ENCODE measurements around the gene PIK3CD. TPM values are rescaled to one million over a fixed set of nuclear protein-coding genes. Genes with fewer than 3 reads are reported as not detected.
A peak's percentile ranks its signal among the peaks of the same experiment; 100 is the strongest.

PIK3CD gene
- total RNA-seq, 1 experiment from 2014 or later, result 23.1 TPM

GRCh38 chr1:9687120-9687873 lies 35.8 kb downstream of the PIK3CD start (continued):
- TF ChIP-seq E2F5 (CRISPR knock-in tag; IDR thresholded peaks at IDR 0.05) (0 out of 2 replicates have a peak, but pooled peaks have one; percentile 21), ZNF281 (CRISPR knock-in tag; IDR thresholded peaks at IDR 0.05) (0 out of 2 replicates have a peak, but pooled peaks have one; percentile 16), FOXP1 (CRISPR knock-in tag; IDR thresholded peaks at IDR 0.05; ENCODE audit: borderline replicate concordance) (no peak), MLX (CRISPR knock-in tag; IDR thresholded peaks at IDR 0.05) (no peak), FOXJ3 (CRISPR knock-in tag; IDR thresholded peaks at IDR 0.05; ENCODE audit: borderline replicate concordance) (no peak), USF1 (CRISPR knock-in tag; IDR thresholded peaks at IDR 0.05) (0 out of 2 replicates have a peak, but pooled peaks have one; percentile 5), ZNF121 (CRISPR knock-in tag; IDR thresholded peaks at IDR 0.05) (no peak), HMGXB4 (CRISPR knock-in tag; IDR thresholded peaks at IDR 0.05) (peak; percentile 37; the same call in 1 of the 2 replicates), ZNF423 (CRISPR knock-in tag; IDR thresholded peaks at IDR 0.05) (peak; percentile 10; the same call in 1 of the 2 replicates)

- CTCF ChIA-PET, result interaction anchor here (0.7 to 14.9 kb wide), 9 partner anchors 14 to 174 kb away, joined by 3 to 163 read pairs (median 7); no protein-coding TSS in a partner anchor
- POLR2A ChIA-PET, result no interaction called here
- peak; percentile 66 for TF ChIP-seq MAX (CRISPR knock-in tag; IDR thresholded peaks at IDR 0.05)
- peak; percentile 14; the same call in 1 of the 2 replicates for TF ChIP-seq ARID4B (CRISPR knock-in tag; IDR thresholded peaks at IDR 0.05; ENCODE audit: borderline replicate concordance)
- 0 out of 2 replicates have a peak, but pooled peaks have one; percentile 9 for TF ChIP-seq USF1 (CRISPR knock-in tag; IDR thresholded peaks at IDR 0.05)
- TF ChIP-seq FOXP1 (CRISPR knock-in tag; IDR thresholded peaks at IDR 0.05; ENCODE audit: borderline replicate concordance), result 0 out of 2 replicates have a peak, but pooled peaks have one; percentile 31
- no peak for TF ChIP-seq TCF7 (CRISPR knock-in tag; IDR thresholded peaks at IDR 0.05; ENCODE audit: low read depth)
- peaks cover 31% of the 10 kb centered on the region for H3K4me1 Mint-ChIP-seq
- peak overlapping the region; percentile 77 for H3K4me3 Mint-ChIP-seq
- DNase-seq (ENCODE audit: low spot score) (peak; percentile 51), ATAC-seq (peak; percentile 6; the same call in 1 of the 2 replicates)
- H3K9me3 Mint-ChIP-seq, result no peaks in the 10 kb centered on the region
- peaks cover 40% of the 10 kb centered on the region for H3K27me3 Mint-ChIP-seq (ENCODE audit: low read depth)
- no peak overlapping the region for H3K27ac Mint-ChIP-seq
- H3K36me3 Mint-ChIP-seq, result no peaks in the 10 kb centered on the region; the same call in 1 of the 2 replicates
These were observed 36.5 kb downstream of the PIK3CD start for GRCh38 chr1:9687874-9688582.
